GM19351 (cell line): ENCODE results near the gene CSNK2B.

ENCODE experiments used
- ATAC-seq: cut with Tn5 transposase; IDR thresholded peaks from one replicate; pipeline ENCODE4 v1.9.1; 2021; ENCODE audit warnings: mild to moderate bottlenecking, moderate library complexity; ENCODE audit not compliant: unreplicated experiment

The CSNK2B gene

DNA sequence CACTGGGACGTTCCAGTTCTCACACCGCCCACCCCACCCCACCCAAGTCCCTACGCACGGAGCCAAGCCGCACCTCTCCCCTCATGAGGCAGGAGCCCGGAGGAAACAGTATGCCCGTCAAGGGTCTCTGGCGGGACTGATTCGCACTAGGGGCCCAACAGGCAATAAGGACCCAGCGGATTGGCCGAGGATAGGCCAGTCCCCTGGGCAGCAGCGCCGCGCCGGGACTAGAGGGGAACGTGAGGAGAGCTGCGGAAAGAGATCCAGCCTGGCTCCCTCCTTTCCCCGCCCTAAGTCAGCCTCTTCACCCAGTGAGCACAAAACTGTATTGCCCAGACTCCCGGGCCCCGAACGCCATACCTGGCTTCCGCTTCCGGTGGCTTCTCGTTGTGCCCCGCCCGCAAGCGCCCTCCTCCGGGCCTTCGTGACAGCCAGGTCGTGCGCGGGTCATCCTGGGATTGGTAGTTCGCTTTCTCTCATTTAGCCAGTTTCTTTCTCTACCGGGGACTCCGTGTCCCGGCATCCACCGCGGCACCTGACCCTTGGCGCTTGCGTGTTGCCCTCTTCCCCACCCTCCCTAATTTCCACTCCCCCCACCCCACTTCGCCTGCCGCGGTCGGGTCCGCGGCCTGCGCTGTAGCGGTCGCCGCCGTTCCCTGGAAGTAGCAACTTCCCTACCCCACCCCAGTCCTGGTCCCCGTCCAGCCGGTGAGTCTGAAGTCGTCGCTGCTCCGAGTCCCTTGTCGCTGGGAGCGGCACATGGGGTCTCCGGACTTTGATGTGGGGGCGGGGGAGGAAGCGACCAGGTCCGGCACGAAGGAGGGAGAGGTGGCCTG lies at the start of gene CSNK2B:
Gene CSNK2B (plus strand): TSS at position 580 of the 836 bp plus-strand sequence. CDS start 752 bp downstream, outside the sequence.
- ATAC-seq = peak; percentile 79

DNA sequence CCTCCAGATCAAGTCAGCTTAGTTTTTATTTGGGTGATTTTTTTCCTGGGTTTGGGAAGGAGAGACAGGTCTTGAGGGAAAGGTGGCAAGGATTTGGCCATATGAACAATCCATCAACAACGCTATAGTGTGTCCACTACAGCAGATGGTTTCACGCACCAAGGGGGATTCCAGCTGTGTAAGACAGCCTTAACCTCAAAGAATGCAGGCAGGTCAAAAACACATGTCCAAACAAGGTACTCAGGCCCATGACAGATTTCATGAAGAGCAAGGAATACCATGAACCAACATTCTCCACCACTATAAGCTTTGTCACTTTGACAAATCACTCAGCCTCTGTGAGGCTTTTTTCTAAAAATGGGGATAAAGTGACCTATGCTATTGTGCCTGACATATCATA lies 48.9 kb upstream of the CSNK2B start:
- no peak for ATAC-seq

DNA sequence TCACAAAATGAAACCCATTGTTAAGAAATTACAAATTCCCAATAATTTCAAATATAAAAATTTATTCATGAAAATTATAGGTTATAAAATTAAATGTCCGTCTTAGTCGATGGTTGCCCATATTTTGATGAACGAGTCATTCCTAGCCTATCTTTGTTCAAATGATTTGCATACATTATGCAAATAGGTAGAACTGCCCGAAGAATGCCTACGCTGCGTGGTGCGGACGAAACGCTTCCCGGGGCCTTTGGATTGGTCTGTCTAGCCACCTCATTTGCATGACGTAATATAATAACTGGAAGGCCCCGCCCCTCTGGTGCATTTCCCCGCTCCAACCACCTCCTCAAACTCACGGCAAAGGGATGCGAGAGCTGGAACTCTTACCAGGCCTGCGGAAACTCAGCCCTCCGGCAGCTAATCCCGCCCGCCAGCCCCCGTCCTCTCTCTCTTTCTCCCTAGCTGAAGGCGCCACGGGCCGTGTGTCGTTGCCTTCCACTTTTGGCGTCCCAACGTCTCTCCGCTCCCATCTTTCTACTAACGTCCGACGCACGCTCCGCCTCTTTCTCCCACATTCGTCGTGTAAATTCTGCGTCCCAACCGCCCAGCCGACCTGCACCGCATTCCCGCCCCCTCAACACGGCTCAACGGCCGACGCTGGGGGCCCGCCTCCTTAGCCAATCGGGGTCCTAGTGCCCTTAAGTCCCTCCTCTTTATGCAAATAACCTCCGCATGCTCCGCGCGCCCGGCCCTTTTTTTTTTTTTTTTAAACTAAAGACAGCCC lies 45.9 kb upstream of the CSNK2B start:
- ATAC-seq = peak; percentile 82

DNA sequence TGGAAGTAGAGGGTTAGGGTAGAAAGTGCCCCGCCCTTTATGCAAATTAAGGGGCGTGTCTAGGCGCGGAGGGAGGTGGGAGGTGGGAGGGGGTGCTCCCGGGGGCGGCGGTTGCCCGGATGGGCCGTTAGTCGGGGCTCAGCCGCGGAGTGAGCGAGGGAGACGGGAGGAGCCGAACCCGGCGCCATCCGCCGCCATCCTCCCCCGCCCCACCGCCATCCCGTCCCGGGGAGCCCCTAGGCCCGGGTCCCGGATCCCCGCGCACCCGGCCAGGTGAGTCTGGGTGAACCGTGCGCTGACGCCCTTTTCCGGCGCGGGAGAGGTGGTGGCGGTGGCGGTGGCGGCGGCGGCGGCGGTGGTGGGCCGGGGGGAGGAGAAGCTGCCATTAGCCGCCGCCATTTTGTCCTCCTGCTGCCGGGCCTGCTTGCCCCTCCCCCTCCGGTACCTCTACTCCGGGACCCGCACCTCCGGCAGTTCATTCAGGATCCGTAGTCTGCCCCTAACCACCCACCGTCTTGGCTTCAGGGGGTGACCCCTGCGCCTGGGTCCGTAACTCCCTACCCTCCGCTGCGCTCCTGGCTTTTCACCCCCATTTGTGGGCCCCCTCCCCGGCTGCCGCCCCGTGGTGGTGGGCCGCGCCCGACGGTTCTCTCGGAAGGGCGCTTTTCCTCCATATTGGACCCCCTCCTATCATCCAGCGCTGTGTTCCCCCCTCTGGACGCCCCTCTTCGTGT lies 45.1 kb upstream of the CSNK2B start, which contains the start of gene PRRC2A:
Gene PRRC2A (plus strand): TSS at position 130 of the 734 bp plus-strand sequence. CDS start 2,075 bp downstream, outside the sequence.
- peak; percentile 19 for ATAC-seq

DNA sequence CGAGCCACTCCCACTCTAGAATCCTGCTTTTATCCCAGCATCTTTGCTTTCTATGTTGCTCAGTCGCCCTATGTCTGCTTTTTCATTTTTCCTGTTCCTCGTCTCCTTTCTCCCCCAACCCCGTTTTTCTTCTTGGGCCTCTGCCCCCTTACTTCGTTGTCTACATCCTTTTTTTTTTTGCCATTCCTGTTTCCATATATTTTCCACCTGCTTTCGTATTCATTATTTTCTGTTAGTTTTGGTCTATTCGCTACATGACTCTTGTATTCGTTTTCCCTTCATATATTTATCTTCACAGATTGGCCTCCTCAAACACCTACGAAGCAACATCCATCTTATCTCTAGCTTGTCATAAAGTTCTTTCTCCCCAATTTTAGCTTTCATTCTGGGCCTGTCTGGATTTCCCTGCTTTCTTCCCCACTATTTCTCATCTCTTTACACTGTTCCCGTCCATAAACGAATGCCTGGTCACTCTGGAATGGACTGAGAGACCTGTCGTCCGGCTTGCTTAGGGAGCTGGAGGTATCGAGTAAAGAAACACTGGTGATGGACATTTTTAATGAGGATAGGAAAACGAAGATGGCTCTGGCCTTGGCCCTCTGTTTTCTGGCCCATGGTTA lies 44.5 kb upstream of the CSNK2B start:
- ATAC-seq = no peak

DNA sequence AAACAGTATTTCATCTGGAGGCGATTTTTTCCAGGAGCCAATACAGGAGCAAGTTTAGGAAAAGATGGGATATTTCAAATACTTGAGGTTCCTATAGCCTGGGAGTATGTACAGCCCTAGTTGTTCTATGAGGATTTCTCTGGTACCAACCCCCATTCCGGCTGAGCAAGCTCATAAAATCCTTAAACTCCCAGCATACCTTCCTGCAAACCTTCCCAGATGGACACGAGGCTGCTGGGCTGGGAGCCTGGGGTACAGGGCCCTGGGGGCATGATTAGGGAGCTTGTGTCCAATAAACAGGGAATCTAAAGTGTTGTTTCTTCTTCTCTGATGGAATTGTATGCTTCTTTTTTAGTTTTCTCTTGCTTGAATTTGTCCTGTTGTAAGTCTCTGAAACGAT lies 43.9 kb upstream of the CSNK2B start:
- no peak for ATAC-seq

DNA sequence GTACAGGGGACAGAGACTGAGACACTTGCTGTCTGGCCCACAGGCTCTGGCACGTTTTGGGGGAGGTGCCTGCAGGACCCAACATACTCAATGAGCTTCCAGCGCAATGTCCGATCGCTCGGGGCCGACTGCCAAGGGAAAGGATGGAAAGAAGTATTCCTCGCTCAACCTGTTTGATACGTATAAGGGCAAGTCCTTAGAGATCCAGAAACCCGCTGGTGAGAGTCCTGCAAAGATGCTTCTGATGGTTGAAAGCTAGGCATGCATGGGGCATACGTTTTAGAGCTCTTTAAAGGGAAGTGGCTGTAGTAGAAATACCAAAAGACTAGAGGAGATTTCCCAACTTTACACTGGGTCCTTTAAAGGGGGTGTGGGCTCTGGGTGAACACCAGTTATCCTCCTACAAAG lies 43.2 kb upstream of the CSNK2B start:
- no peak for ATAC-seq

DNA sequence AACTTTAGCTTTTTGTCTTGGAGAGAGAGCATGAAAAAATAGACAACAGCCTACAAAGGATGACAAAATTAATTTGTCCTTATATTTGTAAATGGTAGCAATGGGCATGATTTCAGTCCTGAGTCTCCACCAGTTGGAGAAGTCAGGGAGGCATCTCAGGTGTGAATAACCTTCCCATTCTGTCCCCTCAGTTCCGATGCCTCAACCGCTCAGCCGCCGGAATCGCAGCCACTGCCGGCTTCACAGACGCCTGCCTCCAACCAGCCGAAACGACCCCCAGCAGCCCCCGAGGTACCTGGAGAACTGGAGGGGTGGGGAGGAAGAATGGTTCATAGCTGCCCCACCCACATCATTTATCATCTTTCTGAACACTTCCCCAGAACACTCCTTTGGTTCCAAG lies 41.8 kb upstream of the CSNK2B start:
- no peak for ATAC-seq

DNA sequence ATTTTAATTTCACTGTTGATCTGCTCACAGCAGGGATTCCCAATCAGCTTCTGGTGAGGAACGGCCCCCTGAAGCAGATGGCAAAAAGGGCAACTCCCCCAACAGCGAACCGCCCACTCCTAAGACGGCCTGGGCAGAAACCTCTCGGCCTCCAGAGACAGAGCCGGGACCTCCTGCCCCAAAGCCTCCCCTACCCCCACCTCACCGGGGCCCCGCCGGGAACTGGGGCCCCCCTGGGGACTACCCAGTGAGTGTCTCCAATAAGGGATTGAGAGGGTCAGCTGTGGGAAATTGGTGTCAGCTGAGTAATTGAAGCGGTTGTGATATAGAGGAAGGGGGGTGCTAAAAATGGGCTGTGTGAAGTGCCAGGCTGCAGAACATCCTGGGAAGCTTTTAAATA lies 38.9 kb upstream of the CSNK2B start:
- no peak for ATAC-seq

DNA sequence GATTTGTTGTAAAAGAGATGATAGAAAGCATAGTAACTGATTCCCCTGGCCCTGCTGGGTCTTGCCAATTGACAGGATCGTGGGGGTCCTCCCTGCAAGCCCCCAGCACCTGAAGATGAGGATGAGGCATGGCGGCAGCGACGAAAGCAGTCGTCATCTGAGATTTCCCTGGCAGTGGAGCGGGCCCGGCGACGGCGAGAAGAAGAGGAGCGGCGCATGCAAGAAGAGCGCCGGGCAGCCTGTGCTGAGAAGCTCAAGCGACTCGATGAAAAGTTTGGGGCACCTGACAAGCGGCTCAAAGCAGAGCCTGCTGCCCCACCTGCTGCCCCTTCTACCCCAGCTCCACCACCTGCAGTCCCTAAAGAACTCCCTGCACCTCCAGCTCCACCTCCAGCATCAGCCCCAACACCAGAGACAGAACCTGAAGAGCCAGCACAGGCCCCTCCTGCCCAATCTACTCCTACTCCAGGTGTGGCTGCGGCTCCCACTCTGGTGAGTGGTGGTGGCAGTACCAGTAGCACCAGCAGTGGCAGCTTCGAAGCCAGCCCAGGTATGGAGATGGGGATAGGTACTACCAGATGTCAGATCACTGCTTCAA lies 38.1 kb upstream of the CSNK2B start:
- no peak for ATAC-seq

DNA sequence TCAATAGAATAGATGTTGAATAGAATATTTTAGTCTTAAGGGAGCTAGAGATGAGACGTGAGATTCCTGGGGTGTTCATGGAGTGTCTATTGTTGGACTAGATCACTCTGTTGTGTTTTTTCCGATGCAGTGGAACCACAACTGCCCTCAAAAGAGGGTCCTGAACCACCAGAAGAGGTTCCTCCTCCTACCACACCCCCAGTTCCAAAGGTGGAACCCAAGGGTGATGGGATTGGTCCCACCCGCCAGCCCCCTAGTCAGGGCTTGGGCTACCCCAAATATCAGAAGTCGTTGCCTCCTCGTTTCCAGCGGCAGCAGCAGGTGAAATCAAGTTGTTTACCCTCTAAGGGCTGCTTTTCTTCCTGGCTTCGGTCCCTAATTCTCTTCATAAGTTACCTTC lies 36.9 kb upstream of the CSNK2B start:
- no peak for ATAC-seq

DNA sequence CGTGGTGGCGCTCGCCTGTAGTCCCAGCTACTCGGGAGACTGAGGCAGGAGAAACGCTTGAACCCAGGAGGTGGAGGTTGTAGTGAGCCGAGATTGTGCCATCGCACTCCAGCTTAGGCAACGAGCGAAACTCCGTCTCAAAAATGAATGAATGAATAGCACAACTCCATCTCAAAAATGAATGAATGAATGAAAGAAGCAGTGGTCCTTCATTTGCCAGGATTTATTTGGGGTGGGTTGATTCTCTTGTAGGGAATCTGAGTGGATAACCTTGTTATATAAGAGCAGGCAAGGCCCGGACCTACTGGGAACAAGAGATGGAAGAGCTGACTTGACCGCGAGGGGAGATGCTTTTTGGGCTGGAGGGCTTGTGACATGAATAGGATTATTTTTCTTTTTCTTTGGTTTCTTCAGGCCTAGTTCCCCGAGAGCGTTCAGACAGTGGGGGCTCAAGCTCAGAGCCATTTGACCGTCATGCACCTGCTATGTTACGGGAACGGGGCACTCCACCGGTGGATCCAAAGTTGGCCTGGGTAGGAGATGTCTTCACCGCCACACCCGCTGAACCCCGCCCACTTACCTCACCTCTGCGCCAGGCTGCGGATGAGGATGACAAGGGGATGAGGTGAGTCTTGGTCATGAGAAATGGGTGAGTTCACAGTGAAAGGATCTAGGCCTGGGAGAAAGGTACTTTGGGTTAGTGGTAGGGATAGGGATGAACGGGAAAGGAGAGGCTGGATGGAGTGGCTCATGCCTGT lies 35.5 kb upstream of the CSNK2B start:
- no peak for ATAC-seq

DNA sequence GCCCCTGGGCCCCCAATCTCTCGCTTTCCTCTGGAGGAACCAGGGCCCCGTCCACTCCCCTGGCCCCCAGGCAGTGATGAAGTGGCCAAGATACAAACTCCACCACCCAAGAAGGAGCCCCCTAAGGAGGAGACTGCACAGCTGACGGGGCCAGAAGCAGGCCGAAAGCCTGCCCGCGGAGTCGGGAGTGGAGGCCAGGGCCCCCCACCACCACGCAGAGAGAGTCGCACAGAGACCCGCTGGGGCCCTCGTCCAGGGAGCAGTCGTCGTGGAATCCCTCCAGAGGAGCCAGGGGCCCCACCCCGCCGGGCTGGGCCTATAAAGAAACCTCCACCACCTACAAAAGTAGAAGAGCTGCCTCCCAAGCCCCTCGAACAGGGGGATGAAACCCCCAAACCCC lies 34.7 kb upstream of the CSNK2B start:
- no peak for ATAC-seq

DNA sequence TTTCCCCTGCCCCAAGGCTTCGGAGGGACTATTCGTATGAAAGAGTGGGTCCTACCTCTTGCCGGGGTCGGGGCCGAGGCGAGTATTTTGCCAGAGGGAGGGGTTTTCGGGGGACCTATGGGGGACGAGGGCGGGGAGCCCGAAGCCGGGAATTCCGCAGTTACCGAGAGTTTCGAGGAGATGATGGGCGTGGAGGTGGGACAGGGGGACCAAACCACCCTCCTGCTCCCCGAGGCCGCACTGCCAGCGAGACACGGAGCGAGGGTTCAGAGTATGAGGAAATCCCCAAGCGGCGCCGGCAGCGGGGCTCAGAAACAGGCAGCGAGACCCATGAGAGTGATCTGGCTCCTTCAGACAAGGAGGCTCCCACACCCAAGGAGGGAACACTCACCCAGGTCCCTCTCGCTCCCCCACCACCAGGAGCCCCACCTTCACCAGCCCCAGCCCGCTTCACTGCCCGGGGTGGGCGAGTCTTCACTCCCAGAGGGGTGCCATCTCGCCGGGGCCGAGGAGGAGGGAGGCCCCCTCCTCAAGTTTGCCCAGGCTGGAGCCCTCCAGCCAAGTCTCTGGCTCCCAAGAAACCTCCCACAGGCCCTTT lies 34.1 kb upstream of the CSNK2B start:
- ATAC-seq = no peak

DNA sequence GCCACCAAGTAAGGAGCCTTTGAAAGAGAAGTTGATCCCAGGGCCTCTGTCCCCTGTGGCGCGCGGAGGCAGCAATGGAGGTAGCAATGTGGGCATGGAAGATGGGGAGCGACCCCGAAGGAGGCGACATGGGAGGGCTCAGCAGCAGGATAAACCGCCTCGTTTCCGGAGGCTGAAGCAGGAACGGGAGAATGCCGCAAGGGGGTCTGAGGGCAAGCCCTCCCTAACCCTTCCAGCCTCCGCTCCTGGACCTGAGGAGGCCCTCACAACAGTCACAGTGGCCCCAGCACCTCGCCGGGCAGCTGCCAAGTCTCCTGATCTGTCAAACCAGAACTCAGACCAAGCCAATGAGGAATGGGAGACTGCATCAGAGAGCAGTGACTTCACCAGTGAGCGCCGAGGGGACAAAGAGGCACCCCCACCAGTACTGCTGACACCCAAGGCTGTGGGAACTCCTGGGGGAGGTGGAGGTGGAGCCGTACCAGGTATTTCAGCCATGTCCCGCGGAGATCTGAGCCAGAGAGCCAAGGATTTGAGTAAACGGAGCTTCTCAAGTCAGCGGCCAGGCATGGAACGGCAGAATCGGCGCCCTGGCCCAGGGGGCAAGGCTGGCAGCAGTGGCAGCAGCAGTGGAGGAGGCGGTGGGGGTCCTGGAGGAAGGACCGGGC lies 33.5 kb upstream of the CSNK2B start:
- ATAC-seq = no peak

DNA sequence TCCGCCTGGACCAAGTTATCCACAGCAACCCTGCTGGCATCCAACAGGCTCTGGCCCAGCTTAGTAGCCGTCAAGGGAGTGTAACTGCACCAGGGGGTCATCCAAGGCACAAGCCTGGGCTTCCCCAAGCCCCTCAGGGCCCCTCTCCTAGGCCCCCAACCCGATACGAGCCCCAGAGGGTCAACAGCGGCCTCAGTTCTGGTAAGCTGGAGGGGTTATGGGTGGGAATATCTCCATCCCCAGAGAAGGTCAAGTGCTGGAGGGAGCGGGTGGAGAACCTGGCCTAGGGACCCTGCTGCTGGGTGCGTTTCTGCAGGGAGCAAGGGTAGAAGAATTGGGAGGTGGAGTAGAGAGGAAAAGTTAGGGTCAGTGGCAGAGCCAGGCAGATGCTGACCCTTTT lies 32.4 kb upstream of the CSNK2B start:
- no peak for ATAC-seq

DNA sequence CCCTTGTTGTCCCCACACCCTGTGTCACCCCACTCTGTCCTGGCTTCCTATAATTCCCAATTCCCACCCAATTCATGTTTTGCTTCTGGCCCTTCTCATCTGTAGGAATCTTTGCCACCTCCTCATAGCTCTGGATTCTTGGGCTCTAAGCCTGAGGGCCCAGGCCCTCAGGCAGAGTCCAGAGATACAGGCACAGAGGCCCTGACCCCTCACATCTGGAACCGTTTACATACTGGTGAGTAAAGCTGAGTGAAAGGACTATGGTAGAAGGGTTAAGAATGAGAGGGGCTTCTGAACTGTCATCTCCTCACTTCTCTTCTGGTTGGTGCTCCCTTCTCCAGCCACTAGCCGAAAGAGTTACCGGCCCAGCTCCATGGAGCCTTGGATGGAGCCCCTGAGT lies 31.7 kb upstream of the CSNK2B start:
- ATAC-seq = no peak

DNA sequence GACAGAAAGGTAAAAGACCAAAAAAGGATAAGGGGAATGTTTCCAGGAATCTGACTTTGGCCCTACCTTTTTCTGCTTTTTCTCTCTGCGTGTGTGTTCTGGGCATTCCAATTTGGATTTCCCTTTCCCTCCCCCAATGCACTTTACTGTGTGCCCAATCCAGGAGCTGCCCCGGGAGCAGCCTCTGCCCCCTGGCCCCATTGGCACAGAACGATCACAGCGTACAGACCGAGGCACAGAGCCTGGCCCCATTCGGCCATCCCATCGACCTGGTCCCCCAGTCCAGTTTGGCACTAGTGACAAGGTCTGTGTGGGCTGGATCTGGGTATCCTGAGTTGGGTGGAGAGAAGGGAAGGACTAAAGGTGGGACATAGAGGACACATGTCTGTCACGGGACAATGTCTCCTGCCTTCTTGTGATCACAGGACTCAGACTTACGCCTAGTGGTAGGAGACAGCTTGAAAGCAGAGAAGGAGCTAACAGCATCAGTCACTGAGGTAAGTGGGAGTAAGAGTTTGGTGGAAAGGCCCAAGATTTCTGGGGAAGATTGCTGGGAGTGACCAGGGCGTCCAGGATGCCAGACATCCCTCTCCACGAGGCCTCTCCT lies 30.8 kb upstream of the CSNK2B start:
- ATAC-seq = no peak
